ENCODE data around the gene FGF14.

DNA sequence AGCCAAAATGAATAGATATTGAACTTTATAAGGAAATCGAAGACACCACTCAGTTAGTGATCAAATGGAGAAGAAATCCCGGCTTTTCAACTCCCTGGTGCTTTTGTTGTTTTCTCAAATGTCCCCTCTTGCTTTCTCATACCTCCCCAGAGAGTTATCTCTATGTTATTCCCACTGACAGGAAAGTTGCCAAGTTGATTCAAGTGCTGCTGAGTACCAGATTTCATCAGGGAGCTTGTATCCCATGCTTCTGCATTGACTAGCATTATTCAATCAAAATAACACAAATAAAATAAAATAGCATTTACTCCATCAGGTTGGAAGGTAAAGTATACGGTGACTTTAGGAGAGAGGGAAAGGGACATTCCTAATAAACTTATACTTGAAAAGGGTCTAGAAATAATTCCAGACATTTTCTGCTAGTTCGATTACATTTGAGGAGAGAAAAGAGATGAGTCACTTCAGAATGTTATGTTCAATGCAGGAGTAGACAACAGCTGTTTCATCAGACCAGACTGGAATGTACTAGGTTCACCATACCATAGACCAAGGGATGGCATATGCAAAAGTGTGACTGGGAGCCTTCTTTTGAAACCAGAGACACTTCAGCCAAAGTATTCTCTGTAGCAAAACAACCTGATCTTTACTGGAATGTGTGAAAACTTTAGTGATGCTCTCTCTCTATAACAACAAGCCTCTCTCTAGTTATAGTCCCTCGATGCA, 397.8 kb downstream of the FGF14 start:
- TF ChIP-seq POLR2A (IDR thresholded peaks at IDR 0.05; ENCODE audit: low read depth, low read length) (no peak), MXI1 (IDR thresholded peaks at IDR 0.05; ENCODE audit: borderline replicate concordance, low read depth, low read length) (no peak), RAD21 (IDR thresholded peaks at IDR 0.05; ENCODE audit: low read length) (no peak), MAZ (IDR thresholded peaks at IDR 0.05; ENCODE audit: borderline replicate concordance, low read depth, low read length) (no peak), BHLHE40 (IDR thresholded peaks at IDR 0.05; ENCODE audit: low read depth, low read length) (no peak), FOS (IDR thresholded peaks at IDR 0.05; ENCODE audit: low read depth, low read length) (no peak), RCOR1 (IDR thresholded peaks at IDR 0.05; ENCODE audit: insufficient replicate concordance, low read length) (no peak)
- TF ChIP-seq, protein P1, sequence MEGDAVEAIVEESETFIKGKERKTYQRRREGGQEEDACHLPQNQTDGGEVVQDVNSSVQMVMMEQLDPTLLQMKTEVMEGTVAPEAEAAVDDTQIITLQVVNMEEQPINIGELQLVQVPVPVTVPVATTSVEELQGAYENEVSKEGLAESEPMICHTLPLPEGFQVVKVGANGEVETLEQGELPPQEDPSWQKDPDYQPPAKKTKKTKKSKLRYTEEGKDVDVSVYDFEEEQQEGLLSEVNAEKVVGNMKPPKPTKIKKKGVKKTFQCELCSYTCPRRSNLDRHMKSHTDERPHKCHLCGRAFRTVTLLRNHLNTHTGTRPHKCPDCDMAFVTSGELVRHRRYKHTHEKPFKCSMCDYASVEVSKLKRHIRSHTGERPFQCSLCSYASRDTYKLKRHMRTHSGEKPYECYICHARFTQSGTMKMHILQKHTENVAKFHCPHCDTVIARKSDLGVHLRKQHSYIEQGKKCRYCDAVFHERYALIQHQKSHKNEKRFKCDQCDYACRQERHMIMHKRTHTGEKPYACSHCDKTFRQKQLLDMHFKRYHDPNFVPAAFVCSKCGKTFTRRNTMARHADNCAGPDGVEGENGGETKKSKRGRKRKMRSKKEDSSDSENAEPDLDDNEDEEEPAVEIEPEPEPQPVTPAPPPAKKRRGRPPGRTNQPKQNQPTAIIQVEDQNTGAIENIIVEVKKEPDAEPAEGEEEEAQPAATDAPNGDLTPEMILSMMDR (conservative IDR thresholded peaks at IDR 0.05; ENCODE audit: low read depth, low read length): no peak

Data from IMR-90 (cell line).